Measurements from ENCODE around the gene TAC4. TPM values are rescaled to one million over a fixed set of nuclear protein-coding genes. Genes with fewer than 3 reads are reported as not detected.

TAC4 gene
- total RNA-seq, 1 experiment from 2014 or later: not detected

- no peaks in the 10 kb centered on the region for H3K27me3 ChIP-seq (ENCODE audit: low read length)
- no peak overlapping the region for H3K9ac ChIP-seq (ENCODE audit: low read length)
- H3K4me3 ChIP-seq (ENCODE audit: low read length): no peak overlapping the region
- 0 out of 2 replicates have a peak, but pooled peaks cover 2% of the 10 kb centered on the region for H4K20me1 ChIP-seq (ENCODE audit: insufficient read depth, low read depth, low read length)
- H3K27ac ChIP-seq (ENCODE audit: low read length): no peak overlapping the region
- DNase-seq: no peak
- H3K4me1 ChIP-seq (ENCODE audit: low read length): no peaks in the 10 kb centered on the region
- H3K4me2 ChIP-seq (ENCODE audit: low read depth, low read length, poor library complexity, severe bottlenecking): no peak overlapping the region
- H3K79me2 ChIP-seq (ENCODE audit: low read length): no peaks in the 10 kb centered on the region
- H2AFZ ChIP-seq (ENCODE audit: low read length): no peak overlapping the region
- H3K9me3 ChIP-seq (ENCODE audit: low read length): no peaks in the 10 kb centered on the region
- no peaks in the 10 kb centered on the region for H3K36me3 ChIP-seq (ENCODE audit: insufficient read depth, low read length)
- H3K9me2 ChIP-seq (replicated peaks; ENCODE audit: insufficient read depth, low read length): no peaks in the 10 kb centered on the region
These were observed 31.3 kb upstream of the TAC4 start for GRCh38 chr17:49878931-49879904.

DNA sequence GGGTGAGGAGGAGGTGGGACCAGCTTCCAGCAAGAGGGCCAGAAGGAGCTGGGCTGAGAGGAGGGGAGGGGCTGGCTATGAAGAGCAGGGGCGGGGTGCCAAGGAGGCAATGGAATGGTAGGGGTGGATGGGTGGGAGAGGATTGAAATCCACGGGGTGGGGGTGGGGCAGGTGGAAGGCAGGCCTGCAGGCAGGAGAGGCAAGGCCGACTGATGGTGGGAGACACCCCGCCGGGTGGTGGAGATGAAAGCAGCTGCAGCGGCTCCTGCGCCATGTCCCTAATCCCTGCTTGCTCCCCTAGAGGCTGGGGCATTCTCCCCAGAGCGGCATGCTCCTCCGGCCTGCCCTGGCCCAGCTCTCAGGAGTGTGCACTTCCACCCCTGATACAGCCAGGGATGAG lies 27.8 kb upstream of the TAC4 start:
- no peak overlapping the region for H2AFZ ChIP-seq (ENCODE audit: low read length)
- H3K36me3 ChIP-seq (ENCODE audit: insufficient read depth, low read length): no peaks in the 10 kb centered on the region
- H3K79me2 ChIP-seq (ENCODE audit: low read length): no peaks in the 10 kb centered on the region
- H3K9me3 ChIP-seq (ENCODE audit: low read length): no peaks in the 10 kb centered on the region
- no peaks in the 10 kb centered on the region for H3K4me1 ChIP-seq (ENCODE audit: low read length)
- no peak overlapping the region for H3K9ac ChIP-seq (ENCODE audit: low read length)
- no peak overlapping the region for H3K4me3 ChIP-seq (ENCODE audit: low read length)
- no peak for DNase-seq
- H3K9me2 ChIP-seq (replicated peaks; ENCODE audit: insufficient read depth, low read length): no peaks in the 10 kb centered on the region
- no peaks in the 10 kb centered on the region for H3K27me3 ChIP-seq (ENCODE audit: low read length)
- 0 out of 2 replicates have a peak, but pooled peaks cover 2% of the 10 kb centered on the region for H4K20me1 ChIP-seq (ENCODE audit: insufficient read depth, low read depth, low read length)
- no peak overlapping the region for H3K4me2 ChIP-seq (ENCODE audit: low read depth, low read length, poor library complexity, severe bottlenecking)
- no peak overlapping the region for H3K27ac ChIP-seq (ENCODE audit: low read length)

- Histone ChIP-seq H4K20me1 (ENCODE audit: insufficient read depth, low read depth, low read length) (0 out of 2 replicates have a peak, but pooled peaks cover 2% of the 10 kb centered on the region), H3K79me2 (ENCODE audit: low read length) (no peaks in the 10 kb centered on the region), H3K36me3 (ENCODE audit: insufficient read depth, low read length) (no peaks in the 10 kb centered on the region), H3K9me2 (replicated peaks; ENCODE audit: insufficient read depth, low read length) (no peaks in the 10 kb centered on the region), H3K9ac (ENCODE audit: low read length) (no peak overlapping the region), H3K27ac (ENCODE audit: low read length) (no peak overlapping the region), H3K4me2 (ENCODE audit: low read depth, low read length, poor library complexity, severe bottlenecking) (no peak overlapping the region), H3K27me3 (ENCODE audit: low read length) (no peaks in the 10 kb centered on the region), H3K9me3 (ENCODE audit: low read length) (no peaks in the 10 kb centered on the region), H2AFZ (ENCODE audit: low read length) (no peak overlapping the region), H3K4me3 (ENCODE audit: low read length) (no peak overlapping the region), H3K4me1 (ENCODE audit: low read length) (no peaks in the 10 kb centered on the region)
- no peak for DNase-seq
These were observed 27.0 kb upstream of the TAC4 start for GRCh38 chr17:49874911-49875310.

GRCh38 chr17:49873926-49874325 lies 26.1 kb upstream of the TAC4 start:
- no peaks in the 10 kb centered on the region for H3K27me3 ChIP-seq (ENCODE audit: low read length)
- H4K20me1 ChIP-seq (ENCODE audit: insufficient read depth, low read depth, low read length): no peaks in the 10 kb centered on the region
- H3K4me2 ChIP-seq (ENCODE audit: low read depth, low read length, poor library complexity, severe bottlenecking): no peak overlapping the region
- no peaks in the 10 kb centered on the region for H3K4me1 ChIP-seq (ENCODE audit: low read length)
- no peaks in the 10 kb centered on the region for H3K36me3 ChIP-seq (ENCODE audit: insufficient read depth, low read length)
- no peak overlapping the region for H2AFZ ChIP-seq (ENCODE audit: low read length)
- H3K4me3 ChIP-seq (ENCODE audit: low read length): no peak overlapping the region
- no peak overlapping the region for H3K9ac ChIP-seq (ENCODE audit: low read length)
- DNase-seq: no peak
- H3K9me3 ChIP-seq (ENCODE audit: low read length): no peaks in the 10 kb centered on the region
- no peaks in the 10 kb centered on the region for H3K9me2 ChIP-seq (replicated peaks; ENCODE audit: insufficient read depth, low read length)
- H3K27ac ChIP-seq (ENCODE audit: low read length): no peak overlapping the region
- no peaks in the 10 kb centered on the region for H3K79me2 ChIP-seq (ENCODE audit: low read length)

- no peaks in the 10 kb centered on the region for H3K79me2 ChIP-seq (ENCODE audit: low read length)
- no peaks in the 10 kb centered on the region for H3K9me2 ChIP-seq (replicated peaks; ENCODE audit: insufficient read depth, low read length)
- no peak overlapping the region for H3K9ac ChIP-seq (ENCODE audit: low read length)
- no peak overlapping the region for H3K4me2 ChIP-seq (ENCODE audit: low read depth, low read length, poor library complexity, severe bottlenecking)
- no peaks in the 10 kb centered on the region for H3K27me3 ChIP-seq (ENCODE audit: low read length)
- H3K4me1 ChIP-seq (ENCODE audit: low read length): no peaks in the 10 kb centered on the region
- no peak overlapping the region for H3K27ac ChIP-seq (ENCODE audit: low read length)
- H3K9me3 ChIP-seq (ENCODE audit: low read length): no peaks in the 10 kb centered on the region
- no peak overlapping the region for H3K4me3 ChIP-seq (ENCODE audit: low read length)
- H4K20me1 ChIP-seq (ENCODE audit: insufficient read depth, low read depth, low read length): no peaks in the 10 kb centered on the region
- no peak overlapping the region for H2AFZ ChIP-seq (ENCODE audit: low read length)
- no peak for DNase-seq
- H3K36me3 ChIP-seq (ENCODE audit: insufficient read depth, low read length): no peaks in the 10 kb centered on the region
These were observed 25.6 kb upstream of the TAC4 start for GRCh38 chr17:49873466-49873865.

- Histone ChIP-seq H3K27ac (ENCODE audit: low read length) (no peak overlapping the region), H3K27me3 (ENCODE audit: low read length) (no peaks in the 10 kb centered on the region), H4K20me1 (ENCODE audit: insufficient read depth, low read depth, low read length) (no peaks in the 10 kb centered on the region), H3K4me2 (ENCODE audit: low read depth, low read length, poor library complexity, severe bottlenecking) (no peak overlapping the region), H3K36me3 (ENCODE audit: insufficient read depth, low read length) (no peaks in the 10 kb centered on the region), H3K79me2 (ENCODE audit: low read length) (no peaks in the 10 kb centered on the region), H3K9me2 (replicated peaks; ENCODE audit: insufficient read depth, low read length) (no peaks in the 10 kb centered on the region), H3K9ac (ENCODE audit: low read length) (no peak overlapping the region), H2AFZ (ENCODE audit: low read length) (no peak overlapping the region), H3K9me3 (ENCODE audit: low read length) (no peaks in the 10 kb centered on the region), H3K4me3 (ENCODE audit: low read length) (no peak overlapping the region), H3K4me1 (ENCODE audit: low read length) (no peaks in the 10 kb centered on the region)
- no peak for DNase-seq
These were observed 25.0 kb upstream of the TAC4 start for GRCh38 chr17:49872754-49873377.

DNA sequence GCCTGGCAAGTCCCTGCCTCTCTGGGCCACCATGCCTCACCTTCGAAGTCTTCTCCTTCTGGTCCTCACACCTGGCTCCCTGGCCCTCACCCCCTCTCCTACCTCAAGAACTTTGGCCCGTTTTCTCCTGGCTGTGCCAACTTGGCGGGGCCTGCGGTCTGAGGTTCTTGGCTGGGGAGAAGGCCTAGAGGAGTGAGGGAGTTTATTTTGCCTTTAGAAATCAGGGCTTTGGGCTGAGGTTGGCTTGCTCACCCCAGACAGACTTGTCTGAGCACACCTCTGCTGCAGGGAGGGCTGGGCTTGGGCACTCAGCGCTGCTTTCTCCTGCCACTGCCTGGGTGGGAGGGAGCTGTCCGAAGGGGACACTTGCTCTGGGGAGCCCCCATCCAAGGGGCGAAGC lies 23.3 kb upstream of the TAC4 start:
- Histone ChIP-seq H3K4me2 (ENCODE audit: low read depth, low read length, poor library complexity, severe bottlenecking) (no peak overlapping the region), H3K9me2 (replicated peaks; ENCODE audit: insufficient read depth, low read length) (no peaks in the 10 kb centered on the region), H3K4me1 (ENCODE audit: low read length) (no peaks in the 10 kb centered on the region), H3K4me3 (ENCODE audit: low read length) (no peak overlapping the region), H4K20me1 (ENCODE audit: insufficient read depth, low read depth, low read length) (no peaks in the 10 kb centered on the region), H2AFZ (ENCODE audit: low read length) (no peak overlapping the region), H3K27ac (ENCODE audit: low read length) (no peak overlapping the region), H3K36me3 (ENCODE audit: insufficient read depth, low read length) (no peaks in the 10 kb centered on the region), H3K27me3 (ENCODE audit: low read length) (no peaks in the 10 kb centered on the region), H3K9me3 (ENCODE audit: low read length) (no peaks in the 10 kb centered on the region), H3K9ac (ENCODE audit: low read length) (no peak overlapping the region), H3K79me2 (ENCODE audit: low read length) (no peaks in the 10 kb centered on the region)
- DNase-seq: no peak

DNA sequence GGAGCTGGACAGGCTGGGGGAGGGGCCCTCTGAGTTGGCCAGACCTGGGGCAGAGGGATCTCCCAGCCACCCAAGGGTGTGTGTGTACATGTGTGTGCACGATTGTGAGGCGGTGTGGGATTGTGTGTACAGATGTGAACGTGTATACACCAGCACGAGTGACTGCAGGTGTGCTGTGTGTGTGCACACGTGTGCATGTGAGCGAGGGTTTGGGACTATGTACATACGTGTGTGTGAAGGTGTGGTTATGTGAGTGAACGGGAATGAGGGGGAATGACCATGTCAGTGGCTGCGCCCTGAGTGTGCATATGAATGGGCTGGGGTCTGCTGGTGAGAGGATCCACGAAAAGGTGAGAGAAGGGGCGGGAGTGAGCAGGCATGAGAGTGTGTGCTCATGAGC lies 22.4 kb upstream of the TAC4 start:
- H3K27ac ChIP-seq (ENCODE audit: low read length): no peak overlapping the region
- H3K4me3 ChIP-seq (ENCODE audit: low read length): no peak overlapping the region
- H3K36me3 ChIP-seq (ENCODE audit: insufficient read depth, low read length): no peaks in the 10 kb centered on the region
- H3K27me3 ChIP-seq (ENCODE audit: low read length): no peaks in the 10 kb centered on the region
- no peak for DNase-seq
- H3K9me3 ChIP-seq (ENCODE audit: low read length): no peaks in the 10 kb centered on the region
- no peaks in the 10 kb centered on the region for H4K20me1 ChIP-seq (ENCODE audit: insufficient read depth, low read depth, low read length)
- H3K79me2 ChIP-seq (ENCODE audit: low read length): no peaks in the 10 kb centered on the region
- H3K4me1 ChIP-seq (ENCODE audit: low read length): no peaks in the 10 kb centered on the region
- H3K4me2 ChIP-seq (ENCODE audit: low read depth, low read length, poor library complexity, severe bottlenecking): no peak overlapping the region
- no peak overlapping the region for H2AFZ ChIP-seq (ENCODE audit: low read length)
- no peak overlapping the region for H3K9ac ChIP-seq (ENCODE audit: low read length)
- H3K9me2 ChIP-seq (replicated peaks; ENCODE audit: insufficient read depth, low read length): no peaks in the 10 kb centered on the region
